Subcutaneous adipose tissue (tissue), 4 donors: ENCODE results near the gene PRCC. TPM values are rescaled to one million over a fixed set of nuclear protein-coding genes. Genes with fewer than 3 reads are reported as not detected.

ENCODE experiments used
- total RNA-seq, 4 donors: library from RNA; depleted of rRNA; stranded (reverse); fragments of >200 nt; gene quantifications; one replicate each; pipeline ENCODE4 v1.1.0, GENCODE V29; 2016
- TF ChIP-seq, protein P1 (sequence below): fragments of 450-650 bp; IDR thresholded peaks from one replicate; pipeline ENCODE4 v1.5.1; 2016; ENCODE audit warnings: low read depth, mild to moderate bottlenecking, control low read depth, antibody characterized with exemption, moderate library complexity

PRCC gene
- total RNA-seq, 4 donors from 2014 or later: 19.7 to 27.3 (median 21.3) TPM

DNA sequence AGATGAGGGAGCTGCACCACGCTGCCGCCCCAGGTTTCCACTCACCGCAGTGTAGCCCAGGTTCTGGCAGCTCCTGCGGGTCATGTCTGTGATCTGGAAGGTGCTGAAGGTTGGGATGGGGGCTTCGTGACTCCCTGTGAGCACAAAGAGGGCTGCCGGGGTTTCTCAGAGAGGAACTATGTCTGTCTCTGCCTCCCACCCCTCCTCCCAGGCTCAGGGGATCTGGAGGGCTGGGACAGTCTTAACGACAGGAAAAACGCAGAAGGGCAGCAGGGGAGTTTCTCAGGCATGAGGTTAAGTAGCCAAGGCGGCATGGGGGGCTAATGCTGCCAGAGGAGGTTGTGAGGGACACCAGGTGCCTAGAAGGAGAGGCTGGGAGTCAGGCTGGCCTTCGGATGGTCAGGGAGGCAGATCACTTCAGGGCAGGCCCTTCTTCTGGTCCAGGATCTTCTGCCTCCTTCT lies 48.7 kb downstream of the PRCC start:
- TF ChIP-seq, protein P1, sequence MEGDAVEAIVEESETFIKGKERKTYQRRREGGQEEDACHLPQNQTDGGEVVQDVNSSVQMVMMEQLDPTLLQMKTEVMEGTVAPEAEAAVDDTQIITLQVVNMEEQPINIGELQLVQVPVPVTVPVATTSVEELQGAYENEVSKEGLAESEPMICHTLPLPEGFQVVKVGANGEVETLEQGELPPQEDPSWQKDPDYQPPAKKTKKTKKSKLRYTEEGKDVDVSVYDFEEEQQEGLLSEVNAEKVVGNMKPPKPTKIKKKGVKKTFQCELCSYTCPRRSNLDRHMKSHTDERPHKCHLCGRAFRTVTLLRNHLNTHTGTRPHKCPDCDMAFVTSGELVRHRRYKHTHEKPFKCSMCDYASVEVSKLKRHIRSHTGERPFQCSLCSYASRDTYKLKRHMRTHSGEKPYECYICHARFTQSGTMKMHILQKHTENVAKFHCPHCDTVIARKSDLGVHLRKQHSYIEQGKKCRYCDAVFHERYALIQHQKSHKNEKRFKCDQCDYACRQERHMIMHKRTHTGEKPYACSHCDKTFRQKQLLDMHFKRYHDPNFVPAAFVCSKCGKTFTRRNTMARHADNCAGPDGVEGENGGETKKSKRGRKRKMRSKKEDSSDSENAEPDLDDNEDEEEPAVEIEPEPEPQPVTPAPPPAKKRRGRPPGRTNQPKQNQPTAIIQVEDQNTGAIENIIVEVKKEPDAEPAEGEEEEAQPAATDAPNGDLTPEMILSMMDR: no peak

- TF ChIP-seq, protein P1: no peak
Observed at GRCh38 chr1:156816561-156817328, 49.4 kb downstream of the PRCC start, which contains the start of gene SH2D2A. Gene SH2D2A (minus strand): TSS chr1:156816848. CDS start chr1:156816708, 140 bp downstream.

- TF ChIP-seq, protein P1: no peak
Observed at GRCh38 chr1:156821801-156822200, 54.5 kb downstream of the PRCC start.

DNA sequence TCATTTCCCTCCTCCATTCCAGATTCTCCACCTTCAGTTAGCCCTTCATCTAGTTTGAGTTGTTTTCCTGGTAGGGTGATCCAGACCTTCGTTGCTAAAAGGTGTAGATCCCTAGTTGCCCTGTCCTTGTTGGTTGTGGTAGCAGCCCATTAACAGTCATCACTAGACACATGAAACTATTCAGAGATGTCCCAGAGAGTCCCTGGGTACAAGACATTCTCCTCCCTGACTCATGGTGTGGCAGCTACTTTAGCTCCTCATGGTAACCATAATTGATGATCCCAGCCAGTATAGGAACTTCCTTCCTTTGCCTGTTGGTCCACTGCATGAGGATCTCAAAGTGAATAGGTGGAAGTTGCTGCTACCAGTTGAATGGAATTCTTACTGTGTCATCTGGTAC lies 55.3 kb downstream of the PRCC start:
- TF ChIP-seq, protein P1: no peak

GRCh38 chr1:156823210-156823790 lies 56.0 kb downstream of the PRCC start:
- TF ChIP-seq, protein P1: no peak

- TF ChIP-seq, protein P1: no peak
Observed at GRCh38 chr1:156826630-156827029, 59.3 kb downstream of the PRCC start.

DNA sequence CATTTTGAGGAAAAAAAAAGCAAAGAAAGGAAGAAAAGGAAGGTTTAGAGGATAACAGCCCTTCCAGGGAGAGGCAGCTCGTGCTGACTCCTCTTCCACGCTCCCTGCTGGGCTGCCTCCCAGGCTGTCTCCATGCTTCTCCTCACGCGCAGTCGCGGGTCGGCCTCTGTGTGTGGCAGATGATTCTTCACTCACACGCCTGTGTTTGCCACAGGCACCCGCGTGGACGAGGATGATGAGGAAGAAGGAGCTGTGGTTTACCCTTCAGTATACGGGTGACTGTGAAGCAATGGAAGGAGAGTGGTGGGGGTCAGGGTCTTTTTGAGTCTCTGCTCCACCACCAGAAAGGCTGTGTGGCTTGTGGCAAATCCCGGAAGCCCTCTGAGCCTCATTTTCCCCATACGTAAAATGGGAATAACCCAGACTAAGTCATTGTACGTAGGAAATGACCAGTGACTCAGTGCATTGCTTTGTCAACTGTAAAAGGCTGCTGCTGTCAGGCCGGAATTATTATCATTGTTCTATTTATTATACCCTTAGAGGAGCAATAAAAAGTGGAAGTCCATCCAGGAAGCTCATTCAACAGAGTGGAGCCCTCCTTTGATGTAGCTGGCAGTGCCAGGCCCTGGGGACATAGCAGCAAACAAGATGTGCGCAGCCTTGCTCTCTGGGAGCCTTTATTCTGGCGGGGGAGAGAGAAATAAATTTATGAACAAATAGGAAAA lies 61.2 kb downstream of the PRCC start:
- TF ChIP-seq, protein P1: no peak
